Esophagus mucosa (tissue), 1 donor: ENCODE results near the gene RBP4. TPM values are rescaled to one million over a fixed set of nuclear protein-coding genes. Genes with fewer than 3 reads are reported as not detected.
A peak's percentile ranks its signal among the peaks of the same experiment; 100 is the strongest.

Source experiments
- ATAC-seq: fragments of 200-7000 bp; cut with Tn5 transposase; one replicate; pipeline ENCODE4 v1.9.1; 2020
- total RNA-seq: library from RNA; stranded (reverse); gene quantifications from one replicate; pipeline ENCODE4 v1.2.4, GENCODE V29; 2023
- donor health status: DM: yes; HTN: yes; CAD: no.

Gene RBP4
- 0.60 TPM for total RNA-seq

GRCh38 chr10:93601146-93601773 is at the start of gene RBP4:
Gene RBP4, minus strand, starts transcription at chr10:93601235. Its CDS starts 207 bp downstream, at chr10:93601028.
- ATAC-seq = peak; percentile 33

- no peak for ATAC-seq
Measured at GRCh38 chr10:93639791-93640190, 38.8 kb upstream of the RBP4 start.

- ATAC-seq = no peak
Measured at GRCh38 chr10:93630625-93631557, 29.9 kb upstream of the RBP4 start.

- ATAC-seq = no peak
Measured at GRCh38 chr10:93629647-93630305, 28.7 kb upstream of the RBP4 start.

GRCh38 chr10:93628858-93629257 is 27.8 kb upstream of the RBP4 start:
- no peak for ATAC-seq

GRCh38 chr10:93622942-93623341 is 21.9 kb upstream of the RBP4 start:
- ATAC-seq = no peak

- ATAC-seq = no peak
Measured at GRCh38 chr10:93620925-93621324, 19.9 kb upstream of the RBP4 start.

GRCh38 chr10:93615576-93616235 is 14.7 kb upstream of the RBP4 start:
- ATAC-seq = no peak

- ATAC-seq = no peak
Measured at GRCh38 chr10:93614101-93614825, 13.2 kb upstream of the RBP4 start.

GRCh38 chr10:93613126-93613525 is 12.1 kb upstream of the RBP4 start:
- ATAC-seq = no peak

- ATAC-seq = no peak
Measured at GRCh38 chr10:93612311-93612710, 11.3 kb upstream of the RBP4 start, which contains the start of gene PDE6C. Gene PDE6C, plus strand, starts transcription at chr10:93612537. Its CDS starts 189 bp downstream, at chr10:93612726.

GRCh38 chr10:93608421-93608820 is 7.4 kb upstream of the RBP4 start:
- no peak for ATAC-seq

GRCh38 chr10:93604146-93604545 is 3.1 kb upstream of the RBP4 start:
- ATAC-seq = no peak

GRCh38 chr10:93603023-93603422 is 2.0 kb upstream of the RBP4 start:
- ATAC-seq = no peak

- ATAC-seq = no peak
Measured at GRCh38 chr10:93601774-93602162, 733 bp upstream of the RBP4 start.

GRCh38 chr10:93600446-93601145 is 439 bp downstream of the RBP4 start:
- peak; percentile 28 for ATAC-seq

- no peak for ATAC-seq
Measured at GRCh38 chr10:93599778-93600177, 1.3 kb downstream of the RBP4 start.

- ATAC-seq = no peak
Measured at GRCh38 chr10:93599335-93599734, 1.7 kb downstream of the RBP4 start.

GRCh38 chr10:93598157-93598556 is 2.9 kb downstream of the RBP4 start:
- ATAC-seq = no peak

GRCh38 chr10:93597075-93597599 is 3.9 kb downstream of the RBP4 start:
- ATAC-seq = no peak

GRCh38 chr10:93596539-93596938 is 4.5 kb downstream of the RBP4 start:
- no peak for ATAC-seq
